ENCODE data around the gene NCBP1.
"Not testable (repeated sequence)": the region's sequence is repeated elsewhere in the genome, so short reads cannot be mapped to it uniquely, and the experiment has no call there.

Gene NCBP1

GRCh38 chr9:97672403-97672802, 38.8 kb downstream of the NCBP1 start:
- no peak for DNase-seq (ENCODE audit: low read depth)

GRCh38 chr9:97673922-97674321, 40.3 kb downstream of the NCBP1 start:
- no peak for DNase-seq (ENCODE audit: low read depth)

GRCh38 chr9:97675655-97676054, 42.0 kb downstream of the NCBP1 start:
- DNase-seq (ENCODE audit: low read depth), result no peak

GRCh38 chr9:97682242-97682641, 48.6 kb downstream of the NCBP1 start:
- no peak for DNase-seq (ENCODE audit: low read depth)

- DNase-seq (ENCODE audit: low read depth), result no peak
Observed at GRCh38 chr9:97688654-97689053, 55.0 kb downstream of the NCBP1 start.

GRCh38 chr9:97689401-97690180, 56.0 kb downstream of the NCBP1 start:
- DNase-seq (ENCODE audit: low read depth), result no peak

- DNase-seq (ENCODE audit: low read depth), result no peak
Observed at GRCh38 chr9:97694769-97695168, 61.1 kb downstream of the NCBP1 start.

GRCh38 chr9:97695390-97695789, 61.8 kb downstream of the NCBP1 start:
- no peak for DNase-seq (ENCODE audit: low read depth)

GRCh38 chr9:97695995-97696802, 62.6 kb downstream of the NCBP1 start:
- DNase-seq (ENCODE audit: low read depth), result no peak

GRCh38 chr9:97696803-97697601, 63.4 kb downstream of the NCBP1 start, which contains the start of gene XPA:
TSS of gene XPA (minus strand) at chr9:97697340. CDS start at chr9:97697292, 48 bp downstream.
- DNase-seq (ENCODE audit: low read depth), result peak; percentile 96

- no peak for DNase-seq (ENCODE audit: low read depth)
Observed at GRCh38 chr9:97697837-97698236, 64.2 kb downstream of the NCBP1 start.

- no peak for DNase-seq (ENCODE audit: low read depth)
Observed at GRCh38 chr9:97698865-97699264, 65.2 kb downstream of the NCBP1 start.

GRCh38 chr9:97699281-97699680, 65.7 kb downstream of the NCBP1 start:
- not testable (repeated sequence) for DNase-seq (ENCODE audit: low read depth)

GRCh38 chr9:97699824-97700223, 66.2 kb downstream of the NCBP1 start:
- DNase-seq (ENCODE audit: low read depth), result not testable (repeated sequence)

GRCh38 chr9:97703437-97704344, 70.1 kb downstream of the NCBP1 start:
- no peak for DNase-seq (ENCODE audit: low read depth)

GRCh38 chr9:97704345-97704677, 70.7 kb downstream of the NCBP1 start:
- DNase-seq (ENCODE audit: low read depth), result no peak

GRCh38 chr9:97704851-97705250, 71.2 kb downstream of the NCBP1 start:
- DNase-seq (ENCODE audit: low read depth), result no peak

GRCh38 chr9:97705354-97705950, 71.8 kb downstream of the NCBP1 start:
- DNase-seq (ENCODE audit: low read depth), result no peak

- no peak for DNase-seq (ENCODE audit: low read depth)
Observed at GRCh38 chr9:97706246-97706645, 72.6 kb downstream of the NCBP1 start.

- peak; percentile 23 for DNase-seq (ENCODE audit: low read depth)
Observed at GRCh38 chr9:97710356-97711222, 77.0 kb downstream of the NCBP1 start.
